ENCODE data around the gene SOX13. TPM values are rescaled to one million over a fixed set of nuclear protein-coding genes. Genes with fewer than 3 reads are reported as not detected.

Gene SOX13
- total RNA-seq, 1 experiment from 2014 or later, result 35.6 TPM

DNA sequence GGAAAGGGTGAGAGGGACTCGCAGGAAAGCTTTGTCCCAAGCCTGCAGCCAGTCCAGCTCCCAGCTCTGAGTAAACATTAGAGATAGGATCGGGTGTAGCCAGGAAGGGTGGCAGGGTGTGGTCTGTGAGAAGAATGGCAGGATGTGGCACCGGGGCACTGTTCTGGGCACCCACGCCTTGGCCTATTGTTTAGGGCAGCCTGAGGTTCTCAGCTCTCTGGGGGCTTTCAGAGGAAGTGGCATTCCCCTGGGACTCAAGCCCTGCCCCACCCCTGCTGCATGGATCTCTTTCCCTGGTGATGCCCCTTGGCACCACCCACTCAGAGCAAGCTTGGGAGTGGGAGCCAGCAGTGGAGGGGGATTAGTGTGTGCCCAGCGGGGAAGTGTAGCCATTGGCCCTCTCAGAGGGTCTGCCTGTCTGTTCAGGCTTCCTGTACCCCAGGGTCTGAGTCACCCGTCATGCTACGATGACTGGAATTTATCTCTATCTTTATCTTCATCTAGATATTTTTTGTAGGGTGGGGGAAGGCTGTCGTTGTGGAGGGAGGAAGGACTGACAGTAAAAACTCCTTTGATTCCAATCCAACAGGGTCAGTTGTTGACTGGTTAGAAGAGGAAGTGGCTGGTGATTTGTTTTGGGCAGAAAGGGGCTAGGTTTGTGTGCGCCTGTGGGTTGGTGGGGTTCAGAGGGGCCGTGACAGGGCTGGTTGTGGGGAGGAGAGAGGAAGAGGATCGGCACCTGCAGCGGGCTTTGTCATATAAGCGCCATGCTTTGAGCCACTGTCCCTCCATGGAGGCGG is 31.6 kb downstream of the SOX13 start (continued):
- TF ChIP-seq, protein P1, sequence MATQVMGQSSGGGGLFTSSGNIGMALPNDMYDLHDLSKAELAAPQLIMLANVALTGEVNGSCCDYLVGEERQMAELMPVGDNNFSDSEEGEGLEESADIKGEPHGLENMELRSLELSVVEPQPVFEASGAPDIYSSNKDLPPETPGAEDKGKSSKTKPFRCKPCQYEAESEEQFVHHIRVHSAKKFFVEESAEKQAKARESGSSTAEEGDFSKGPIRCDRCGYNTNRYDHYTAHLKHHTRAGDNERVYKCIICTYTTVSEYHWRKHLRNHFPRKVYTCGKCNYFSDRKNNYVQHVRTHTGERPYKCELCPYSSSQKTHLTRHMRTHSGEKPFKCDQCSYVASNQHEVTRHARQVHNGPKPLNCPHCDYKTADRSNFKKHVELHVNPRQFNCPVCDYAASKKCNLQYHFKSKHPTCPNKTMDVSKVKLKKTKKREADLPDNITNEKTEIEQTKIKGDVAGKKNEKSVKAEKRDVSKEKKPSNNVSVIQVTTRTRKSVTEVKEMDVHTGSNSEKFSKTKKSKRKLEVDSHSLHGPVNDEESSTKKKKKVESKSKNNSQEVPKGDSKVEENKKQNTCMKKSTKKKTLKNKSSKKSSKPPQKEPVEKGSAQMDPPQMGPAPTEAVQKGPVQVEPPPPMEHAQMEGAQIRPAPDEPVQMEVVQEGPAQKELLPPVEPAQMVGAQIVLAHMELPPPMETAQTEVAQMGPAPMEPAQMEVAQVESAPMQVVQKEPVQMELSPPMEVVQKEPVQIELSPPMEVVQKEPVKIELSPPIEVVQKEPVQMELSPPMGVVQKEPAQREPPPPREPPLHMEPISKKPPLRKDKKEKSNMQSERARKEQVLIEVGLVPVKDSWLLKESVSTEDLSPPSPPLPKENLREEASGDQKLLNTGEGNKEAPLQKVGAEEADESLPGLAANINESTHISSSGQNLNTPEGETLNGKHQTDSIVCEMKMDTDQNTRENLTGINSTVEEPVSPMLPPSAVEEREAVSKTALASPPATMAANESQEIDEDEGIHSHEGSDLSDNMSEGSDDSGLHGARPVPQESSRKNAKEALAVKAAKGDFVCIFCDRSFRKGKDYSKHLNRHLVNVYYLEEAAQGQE (IDR thresholded peaks at IDR 0.05; ENCODE audit: low read depth), result no peak
- TF ChIP-seq, protein P2, sequence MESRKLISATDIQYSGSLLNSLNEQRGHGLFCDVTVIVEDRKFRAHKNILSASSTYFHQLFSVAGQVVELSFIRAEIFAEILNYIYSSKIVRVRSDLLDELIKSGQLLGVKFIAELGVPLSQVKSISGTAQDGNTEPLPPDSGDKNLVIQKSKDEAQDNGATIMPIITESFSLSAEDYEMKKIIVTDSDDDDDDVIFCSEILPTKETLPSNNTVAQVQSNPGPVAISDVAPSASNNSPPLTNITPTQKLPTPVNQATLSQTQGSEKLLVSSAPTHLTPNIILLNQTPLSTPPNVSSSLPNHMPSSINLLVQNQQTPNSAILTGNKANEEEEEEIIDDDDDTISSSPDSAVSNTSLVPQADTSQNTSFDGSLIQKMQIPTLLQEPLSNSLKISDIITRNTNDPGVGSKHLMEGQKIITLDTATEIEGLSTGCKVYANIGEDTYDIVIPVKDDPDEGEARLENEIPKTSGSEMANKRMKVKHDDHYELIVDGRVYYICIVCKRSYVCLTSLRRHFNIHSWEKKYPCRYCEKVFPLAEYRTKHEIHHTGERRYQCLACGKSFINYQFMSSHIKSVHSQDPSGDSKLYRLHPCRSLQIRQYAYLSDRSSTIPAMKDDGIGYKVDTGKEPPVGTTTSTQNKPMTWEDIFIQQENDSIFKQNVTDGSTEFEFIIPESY (IDR thresholded peaks at IDR 0.05; ENCODE audit: extremely low read depth, insufficient replicate concordance, low read length), result no peak
- TF ChIP-seq YY1 (IDR thresholded peaks at IDR 0.05; ENCODE audit: extremely low read depth, insufficient replicate concordance, low read depth, low read length), result no peak
- TF ChIP-seq TCF7L2 (IDR thresholded peaks at IDR 0.05; ENCODE audit: borderline replicate concordance, extremely low read depth, insufficient read depth, insufficient read length), result no peak
- TF ChIP-seq, protein P3, sequence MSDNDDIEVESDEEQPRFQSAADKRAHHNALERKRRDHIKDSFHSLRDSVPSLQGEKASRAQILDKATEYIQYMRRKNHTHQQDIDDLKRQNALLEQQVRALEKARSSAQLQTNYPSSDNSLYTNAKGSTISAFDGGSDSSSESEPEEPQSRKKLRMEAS (IDR thresholded peaks at IDR 0.05), result no peak
- peak; percentile 59; the same call in 1 of the 2 replicates for TF ChIP-seq EGR1 (IDR thresholded peaks at IDR 0.05; ENCODE audit: low read depth)
- TF ChIP-seq SIN3A (IDR thresholded peaks at IDR 0.05; ENCODE audit: low read depth), result no peak
